GM19328 (cell line): ENCODE results near the gene DNAI1.

Source experiments
- ATAC-seq: cut with Tn5 transposase; IDR thresholded peaks from one replicate; pipeline ENCODE4 v1.9.1; 2021; ENCODE audit warnings: mild to moderate bottlenecking, moderate library complexity; ENCODE audit not compliant: unreplicated experiment

The DNAI1 gene

GRCh38 chr9:34486572-34486971 lies 28.0 kb downstream of the DNAI1 start:
- ATAC-seq, result no peak

- no peak for ATAC-seq
These were observed 31.8 kb downstream of the DNAI1 start for GRCh38 chr9:34490360-34490759.

GRCh38 chr9:34490760-34491159 lies 32.2 kb downstream of the DNAI1 start:
- no peak for ATAC-seq

GRCh38 chr9:34491596-34491995 lies 33.0 kb downstream of the DNAI1 start:
- no peak for ATAC-seq

- no peak for ATAC-seq
These were observed 33.4 kb downstream of the DNAI1 start for GRCh38 chr9:34492051-34492450.

GRCh38 chr9:34493972-34494535 lies 35.4 kb downstream of the DNAI1 start:
- no peak for ATAC-seq

- ATAC-seq, result no peak
These were observed 37.6 kb downstream of the DNAI1 start for GRCh38 chr9:34496149-34496712.

- no peak for ATAC-seq
These were observed 39.9 kb downstream of the DNAI1 start for GRCh38 chr9:34498553-34498952.

- no peak for ATAC-seq
These were observed 40.5 kb downstream of the DNAI1 start for GRCh38 chr9:34499076-34499475.

GRCh38 chr9:34500623-34501267 lies 42.1 kb downstream of the DNAI1 start:
- ATAC-seq, result no peak

GRCh38 chr9:34501372-34501771 lies 42.8 kb downstream of the DNAI1 start:
- no peak for ATAC-seq

- no peak for ATAC-seq
These were observed 43.4 kb downstream of the DNAI1 start for GRCh38 chr9:34501889-34502425.

GRCh38 chr9:34502471-34502870 lies 43.9 kb downstream of the DNAI1 start:
- ATAC-seq, result no peak

GRCh38 chr9:34502891-34503290 lies 44.3 kb downstream of the DNAI1 start:
- ATAC-seq, result no peak

- no peak for ATAC-seq
These were observed 44.8 kb downstream of the DNAI1 start for GRCh38 chr9:34503406-34503805.

GRCh38 chr9:34505370-34506120 lies 46.9 kb downstream of the DNAI1 start:
- ATAC-seq, result no peak

GRCh38 chr9:34506623-34507022 lies 48.0 kb downstream of the DNAI1 start:
- no peak for ATAC-seq

- ATAC-seq, result no peak
These were observed 49.0 kb downstream of the DNAI1 start for GRCh38 chr9:34507556-34507955.

- ATAC-seq, result no peak
These were observed 49.4 kb downstream of the DNAI1 start for GRCh38 chr9:34507966-34508365.

GRCh38 chr9:34508463-34508862 lies 49.9 kb downstream of the DNAI1 start:
- ATAC-seq, result no peak

GRCh38 chr9:34508951-34509350 lies 50.3 kb downstream of the DNAI1 start:
- no peak for ATAC-seq
